NCI-H774 (cell line): Measurements from ENCODE around the gene FES.
"Not testable (repeated sequence)": the region's sequence is repeated elsewhere in the genome, so short reads cannot be mapped to it uniquely, and the experiment has no call there.

Experiments used
- DNase-seq: peaks from one replicate; lab custom pipeline; 2025; lab: John Stamatoyannopoulos, UW

FES gene

GRCh38 chr15:90910441-90911301, 26.4 kb downstream of the FES start:
- no peak for DNase-seq

- no peak for DNase-seq
These were observed 27.0 kb downstream of the FES start for GRCh38 chr15:90911302-90911623.

GRCh38 chr15:90911906-90912769, 27.8 kb downstream of the FES start:
- DNase-seq: no peak

- no peak for DNase-seq
These were observed 28.4 kb downstream of the FES start for GRCh38 chr15:90912770-90913075.

GRCh38 chr15:90913398-90913944, 29.2 kb downstream of the FES start:
- DNase-seq: no peak

GRCh38 chr15:90914305-90915080, 30.2 kb downstream of the FES start:
- DNase-seq: no peak

- no peak for DNase-seq
These were observed 31.0 kb downstream of the FES start for GRCh38 chr15:90915216-90915807.

- no peak for DNase-seq
These were observed 31.6 kb downstream of the FES start for GRCh38 chr15:90915808-90916440.

- DNase-seq: no peak
These were observed 32.2 kb downstream of the FES start for GRCh38 chr15:90916461-90916860.

GRCh38 chr15:90917569-90917968, 33.3 kb downstream of the FES start:
- no peak for DNase-seq

- DNase-seq: no peak
These were observed 33.9 kb downstream of the FES start for GRCh38 chr15:90918034-90918788.

GRCh38 chr15:90918835-90919234, 34.5 kb downstream of the FES start:
- DNase-seq: no peak

- DNase-seq: no peak
These were observed 37.6 kb downstream of the FES start for GRCh38 chr15:90921887-90922286.

GRCh38 chr15:90922712-90923322, 38.5 kb downstream of the FES start:
- DNase-seq: not testable (repeated sequence)

- no peak for DNase-seq
These were observed 40.1 kb downstream of the FES start for GRCh38 chr15:90924375-90924774.

- DNase-seq: not testable (repeated sequence)
These were observed 42.5 kb downstream of the FES start for GRCh38 chr15:90926766-90927165.

GRCh38 chr15:90928106-90928505, 43.8 kb downstream of the FES start:
- not testable (repeated sequence) for DNase-seq

GRCh38 chr15:90929246-90930019, 45.1 kb downstream of the FES start:
- DNase-seq: no peak

GRCh38 chr15:90930861-90931574, 46.7 kb downstream of the FES start:
- DNase-seq: peak; percentile 33
